Stomach (tissue), 9 donors: Measurements from ENCODE around the gene HDLBP. TPM values are rescaled to one million over a fixed set of nuclear protein-coding genes. Genes with fewer than 3 reads are reported as not detected.

Experiments used
- DNase-seq, 2 donors: peaks; one replicate each; pipeline versions ENCODE4 v3.0.0 to v3.0.0-alpha.2; 2013 to 2019
- H3K27ac ChIP-seq, 5 donors: fragments of 200-600 bp in 4 of 5; sonication (generic) in 4 of 5; one replicate each; pipeline ENCODE4 v1.5.1; 2013 to 2019; ENCODE audit warnings: mild to moderate bottlenecking in 1 of 5, moderate library complexity in 1 of 5
- H3K27me3 ChIP-seq, 3 donors: fragments of 200-600 bp; sonication (generic); one replicate each; pipeline ENCODE4 v1.5.1; 2017 to 2019; ENCODE audit warnings: mixed run types in 1 of 3
- H3K36me3 ChIP-seq, 4 donors: fragments of 200-600 bp; sonication (generic); 1 replicate in 3 of 4; 2 replicates in 1 of 4; pipeline ENCODE4 v1.5.1; 2016 to 2019
- H3K4me1 ChIP-seq, 4 donors: fragments of 200-600 bp; sonication (generic); one replicate each; pipeline ENCODE4 v1.5.1; 2016 to 2019
- H3K4me3 ChIP-seq, 4 donors: fragments of 200-600 bp; sonication (generic) in 3 of 4; one replicate each; pipeline ENCODE4 v1.5.1; 2016 to 2019; ENCODE audit warnings: mild to moderate bottlenecking in 1 of 4
- H3K9me3 ChIP-seq, 4 donors: fragments of 200-600 bp; sonication (generic); one replicate each; pipeline ENCODE4 v1.5.1; 2016 to 2019
- CTCF ChIP-seq, 7 experiments: fragments of 450-650 bp in 4 of 7; fragments of 200-600 bp in 3 of 7; sonication (generic) in 3 of 7; IDR thresholded peaks; one replicate each; pipeline ENCODE4 v1.5.1; 2016 to 2019; ENCODE audit warnings: antibody characterized with exemption in 7 of 7, control low read depth in 2 of 7, mild to moderate bottlenecking in 1 of 7
- EP300 ChIP-seq: sonication (generic); formaldehyde crosslinking; IDR thresholded peaks from one replicate; pipeline ENCODE4 v1.6.1; 2017; ENCODE audit warnings: antibody characterized with exemption
- POLR2A ChIP-seq, 4 donors: fragments of 450-650 bp; IDR thresholded peaks; one replicate each; pipeline ENCODE4 v1.6.1; 2016; ENCODE audit warnings: antibody characterized with exemption in 4 of 4, control low read depth in 2 of 4, mild to moderate bottlenecking in 1 of 4, moderate library complexity in 1 of 4
- POLR2AphosphoS5 ChIP-seq, 3 donors: sonication (generic); formaldehyde crosslinking; IDR thresholded peaks; one replicate each; pipeline ENCODE4 v1.6.1; 2016; ENCODE audit warnings: antibody characterized with exemption in 3 of 3
- WGBS, 5 donors: extraction: QIAGEN DNeasy Blood & Tissue Kit in 3 of 5; methylation state at CpG; one replicate each; pipeline versions ENCODE4 v1.1.5 to v1.1.7; 2013 to 2018; 5-methylcytosine and 5-hydroxymethylcytosine counted together
- intact Hi-C: fragments of 100-400 bp; cut with DNase I; formaldehyde crosslinking; loops from one replicate; pipeline ENCODE4 v1.15.1; 2023; ENCODE audit warnings: low total_unique reads
- polyA plus RNA-seq, 3 donors: library from polyadenylated mRNA; stranded (reverse); fragments of 200-250 nt; gene quantifications; one replicate each; pipeline ENCODE4 v1.2.3, GENCODE V29; 2013
- total RNA-seq, 5 donors: library from RNA; depleted of rRNA; stranded (reverse); fragments of >200 nt; gene quantifications; one replicate each; pipeline versions ENCODE4 v1.1.0 to v1.2.3, GENCODE V29; 2014 to 2016
- donor health status: healthy with polysubstance abuse.
- donor health status: Bipolar disorder and iron deficiency.
- donor health status: healthy.

HDLBP gene
- total and polyA plus RNA-seq, 8 donors = 171 to 752 (median 397) TPM

GRCh38 chr2:241215421-241215820 lies 100.1 kb downstream of the HDLBP start:
- DNase-seq = no peak
- peaks cover 9 to 22% (median 19%) of the 10 kb centered on the region in 4 donors for H3K4me1 ChIP-seq
- WGBS, 5 donors = 43 to 76% (median 45%) methylated on average over 3 to 9 of the region's 9 CpGs
- no peak overlapping the region for H3K4me3 ChIP-seq
- H3K36me3 ChIP-seq = no peaks in the 10 kb centered on the region
- no peaks in the 10 kb centered on the region for H3K9me3 ChIP-seq
- TF ChIP-seq CTCF (IDR thresholded peaks at IDR 0.05) = no peak
- no peak for TF ChIP-seq EP300
- no peak for TF ChIP-seq POLR2A (IDR thresholded peaks at IDR 0.05)
- no peak for TF ChIP-seq POLR2AphosphoS5 (IDR thresholded peaks at IDR 0.05)
- no peak overlapping the region for H3K27ac ChIP-seq
- H3K27me3 ChIP-seq = no peaks in the 10 kb centered on the region
- intact Hi-C loops = no loop called here

GRCh38 chr2:241214766-241215165 lies 100.7 kb downstream of the HDLBP start:
- intact Hi-C loops = no loop called here
- no peak for DNase-seq
- Histone ChIP-seq H3K4me3 (no peak overlapping the region), H3K27ac (no peak overlapping the region), H3K9me3 (no peaks in the 10 kb centered on the region), H3K36me3 (no peaks in the 10 kb centered on the region), H3K27me3 (no peaks in the 10 kb centered on the region), H3K4me1 (peaks cover 9 to 22% (median 19%) of the 10 kb centered on the region in 4 donors)
- TF ChIP-seq POLR2A (IDR thresholded peaks at IDR 0.05) (no peak), EP300 (no peak), POLR2AphosphoS5 (IDR thresholded peaks at IDR 0.05) (no peak), CTCF (IDR thresholded peaks at IDR 0.05) (no peak)
- 69 to 87% (median 83%) methylated on average over 5 to 12 of the region's 12 CpGs for WGBS, 5 donors

- no peak for DNase-seq
- Histone ChIP-seq H3K27me3 (no peaks in the 10 kb centered on the region), H3K9me3 (no peaks in the 10 kb centered on the region), H3K36me3 (no peaks in the 10 kb centered on the region), H3K4me3 (no peak overlapping the region), H3K4me1 (peaks cover 9 to 19% (median 17%) of the 10 kb centered on the region in 4 donors), H3K27ac (no peak overlapping the region)
- WGBS, 5 donors = 49 to 67% (median 59%) methylated on average over 3 to 10 of the region's 10 CpGs
- no peak for TF ChIP-seq CTCF (IDR thresholded peaks at IDR 0.05)
- TF ChIP-seq POLR2AphosphoS5 (IDR thresholded peaks at IDR 0.05) = no peak
- TF ChIP-seq POLR2A (IDR thresholded peaks at IDR 0.05) = no peak
- TF ChIP-seq EP300 = no peak
- intact Hi-C loops = no loop called here
Measured at GRCh38 chr2:241214209-241214608, 101.3 kb downstream of the HDLBP start.

GRCh38 chr2:241213567-241213966 lies 101.9 kb downstream of the HDLBP start:
- TF ChIP-seq CTCF (IDR thresholded peaks at IDR 0.05) = no peak
- no peak for TF ChIP-seq POLR2AphosphoS5 (IDR thresholded peaks at IDR 0.05)
- TF ChIP-seq EP300 = no peak
- no peak for TF ChIP-seq POLR2A (IDR thresholded peaks at IDR 0.05)
- Histone ChIP-seq H3K27ac (no peak overlapping the region), H3K9me3 (no peaks in the 10 kb centered on the region), H3K4me3 (no peak overlapping the region), H3K4me1 (peaks cover 5 to 13% (median 10%) of the 10 kb centered on the region in 4 donors), H3K36me3 (no peaks in the 10 kb centered on the region), H3K27me3 (no peaks in the 10 kb centered on the region)
- intact Hi-C loops = no loop called here
- WGBS, 5 donors = 66 to 80% (median 67%) methylated on average over 7 of the region's 7 CpGs
- DNase-seq = no peak
